K562 (cell line): ENCODE data around the gene PPP4R3B. TPM values are rescaled to one million over a fixed set of nuclear protein-coding genes. Genes with fewer than 3 reads are reported as not detected.
A peak's percentile ranks its signal among the peaks of the same experiment; 100 is the strongest.

Experiments used
- CHAMP1 ChIP-seq: fragments of 450-650 bp; IDR thresholded peaks from 2 replicates; pipeline ENCODE4 v1.6.1; 2016; ENCODE audit warnings: mild to moderate bottlenecking
- CREB3 ChIP-seq: fragments of 450-650 bp; conservative IDR thresholded peaks from 2 replicates; pipeline ENCODE4 v1.6.1; 2016; ENCODE audit warnings: missing genetic modification characterization, low read depth, mild to moderate bottlenecking, missing compliant biosample characterization, moderate library complexity
- DDX20 ChIP-seq: fragments of 450-650 bp; IDR thresholded peaks from 2 replicates; pipeline ENCODE4 v1.6.1; 2016; ENCODE audit warnings: missing genetic modification characterization, low read depth, mild to moderate bottlenecking, missing compliant biosample characterization, moderate library complexity
- DEAF1 ChIP-seq: fragments of 450-650 bp; formaldehyde crosslinking; IDR thresholded peaks from 2 replicates; pipeline ENCODE4 v1.4.0; 2020; ENCODE audit warnings: mild to moderate bottlenecking, moderate library complexity
- E2F1 ChIP-seq: sonication (generic); formaldehyde crosslinking; IDR thresholded peaks from 2 replicates; pipeline ENCODE4 v1.8.1; 2023; ENCODE audit warnings: mild to moderate bottlenecking, missing genetic modification reagents, moderate library complexity
- E2F6 ChIP-seq, 2 experiments: IDR thresholded peaks; 2 replicates each; pipeline ENCODE4 v1.6.1; 2011; ENCODE audit warnings: borderline replicate concordance in 1 of 2, control low read depth in 1 of 2, low read depth in 1 of 2, low read length in 1 of 2, mild to moderate bottlenecking in 1 of 2, mixed read lengths in 1 of 2, moderate library complexity in 1 of 2; ENCODE audit not compliant: insufficient read depth in 1 of 2, insufficient read length in 1 of 2, poor library complexity in 1 of 2, severe bottlenecking in 1 of 2; ENCODE audit errors: extremely low read depth in 1 of 2
- HOMEZ ChIP-seq: fragments of 250-450 bp; sonication (Bioruptor Pico); IDR thresholded peaks from 2 replicates; pipeline ENCODE4 v1.4.0; 2020; ENCODE audit warnings: mild to moderate bottlenecking, moderate library complexity
- MCM2 ChIP-seq: fragments of 450-650 bp; IDR thresholded peaks from 2 replicates; pipeline ENCODE4 v1.6.1; 2017; ENCODE audit warnings: low read depth, mild to moderate bottlenecking
- PHTF2 ChIP-seq: fragments of 250-450 bp; sonication (Bioruptor Pico); IDR thresholded peaks from 2 replicates; pipeline ENCODE4 v1.5.0; 2021; ENCODE audit warnings: mild to moderate bottlenecking
- RAD51 ChIP-seq: fragments of 450-650 bp; IDR thresholded peaks from 2 replicates; pipeline ENCODE4 v1.7.1; 2016; ENCODE audit warnings: low read depth, mild to moderate bottlenecking, borderline replicate concordance
- RBBP5 ChIP-seq: fragments of 200-600 bp; sonication (generic); IDR thresholded peaks from 2 replicates; pipeline ENCODE4 v1.6.1; 2012; ENCODE audit warnings: borderline replicate concordance, mild to moderate bottlenecking, low read length, control low read depth, inconsistent platforms; ENCODE audit not compliant: insufficient read depth, poor library complexity, severe bottlenecking
- TARDBP ChIP-seq: fragments of 450-650 bp; IDR thresholded peaks from 2 replicates; pipeline ENCODE4 v1.6.1; 2016
- XRCC4 ChIP-seq: IDR thresholded peaks from one replicate; pipeline ENCODE4 v1.6.1; 2011; ENCODE audit not compliant: insufficient read depth, insufficient read length; ENCODE audit errors: extremely low read depth
- ZFX ChIP-seq: sonication (generic); formaldehyde crosslinking; IDR thresholded peaks from 2 replicates; pipeline ENCODE4 v1.8.0; 2022; ENCODE audit warnings: mild to moderate bottlenecking, missing genetic modification reagents, moderate library complexity
- ZKSCAN8 ChIP-seq: fragments of 200-800 bp; sonication (Bioruptor generic); IDR thresholded peaks from 2 replicates; pipeline ENCODE4 v1.6.1; 2016; ENCODE audit warnings: missing genetic modification characterization, missing compliant biosample characterization
- ZNF274 ChIP-seq: IDR thresholded peaks from 2 replicates; pipeline ENCODE4 v1.6.1; 2011; ENCODE audit warnings: low read depth, mild to moderate bottlenecking, low read length, moderate library complexity, borderline replicate concordance
- ZNF41 ChIP-seq: fragments of 250-450 bp; sonication (Bioruptor Pico); conservative IDR thresholded peaks from 2 replicates; pipeline ENCODE4 v1.4.0; 2020; ENCODE audit warnings: mild to moderate bottlenecking
- polyA plus RNA-seq, 8 experiments: library from polyadenylated mRNA; depleted of rRNA in 4 of 8; stranded (reverse) in 5 of 8; unstranded in 3 of 8; fragments of >200 nt; fragmentation: Nextera tagmentation in 2 of 8; fragmentation: Illumina TruSeq in 1 of 8; extraction: Ambion mirVana in 2 of 8; extraction: Trizol in 1 of 8; gene quantifications; 2 replicates each; pipeline versions ENCODE4 v1.2.1 to v1.2.3, GENCODE V29; 2011 to 2014; ENCODE audit warnings: inconsistent platforms in 1 of 8, missing spikeins in 1 of 8
- total RNA-seq, 7 experiments: library from RNA; depleted of rRNA in 6 of 7; stranded (reverse); fragments of >200 nt in 6 of 7; fragmentation: Illumina TruSeq in 2 of 7; extraction: Trizol in 2 of 7; gene quantifications; 2 replicates each; pipeline versions ENCODE4 v1.2.1 to v1.2.3, GENCODE V29; 2011 to 2021; ENCODE audit warnings: low replicate concordance in 1 of 7

The PPP4R3B gene
- total and polyA plus RNA-seq, 9 of the 15 experiments (the other 6 are each of a cell fraction or from before 2014, with no cell fraction given) = 13.2 to 59.2 (median 41.9) TPM

- TF ChIP-seq E2F6 (IDR thresholded peaks at IDR 0.05; ENCODE audit: borderline replicate concordance in 1 of 2, extremely low read depth in 1 of 2, insufficient read depth in 1 of 2, insufficient read length in 1 of 2, low read depth in 1 of 2, low read length in 1 of 2, poor library complexity in 1 of 2, severe bottlenecking in 1 of 2) (no peak), ZNF41 (CRISPR knock-in tag) (no peak), DEAF1 (CRISPR knock-in tag) (no peak), ZNF274 (no peak), DDX20 (tag) (no peak), TARDBP (no peak), HOMEZ (no peak), CHAMP1 (no peak), PHTF2 (CRISPR knock-in tag) (no peak), E2F1 (CRISPR knock-in tag) (peak; percentile 46; the same call in 1 of the 2 replicates), CREB3 (no peak), ZFX (CRISPR knock-in tag) (no peak), MCM2 (no peak), RAD51 (no peak), RBBP5 (no peak), ZKSCAN8 (CRISPR knock-in tag) (no peak), XRCC4 (no peak)
Measured at GRCh38 chr2:55618275-55619055, 1.0 kb upstream of the PPP4R3B start (continued).
